NCI-H1105 (cell line): ENCODE results near the gene LTB4R.

ENCODE experiments used
- DNase-seq: peaks from one replicate; lab custom pipeline; 2025; lab: John Stamatoyannopoulos, UW

Gene LTB4R, protein sequence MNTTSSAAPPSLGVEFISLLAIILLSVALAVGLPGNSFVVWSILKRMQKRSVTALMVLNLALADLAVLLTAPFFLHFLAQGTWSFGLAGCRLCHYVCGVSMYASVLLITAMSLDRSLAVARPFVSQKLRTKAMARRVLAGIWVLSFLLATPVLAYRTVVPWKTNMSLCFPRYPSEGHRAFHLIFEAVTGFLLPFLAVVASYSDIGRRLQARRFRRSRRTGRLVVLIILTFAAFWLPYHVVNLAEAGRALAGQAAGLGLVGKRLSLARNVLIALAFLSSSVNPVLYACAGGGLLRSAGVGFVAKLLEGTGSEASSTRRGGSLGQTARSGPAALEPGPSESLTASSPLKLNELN

DNA sequence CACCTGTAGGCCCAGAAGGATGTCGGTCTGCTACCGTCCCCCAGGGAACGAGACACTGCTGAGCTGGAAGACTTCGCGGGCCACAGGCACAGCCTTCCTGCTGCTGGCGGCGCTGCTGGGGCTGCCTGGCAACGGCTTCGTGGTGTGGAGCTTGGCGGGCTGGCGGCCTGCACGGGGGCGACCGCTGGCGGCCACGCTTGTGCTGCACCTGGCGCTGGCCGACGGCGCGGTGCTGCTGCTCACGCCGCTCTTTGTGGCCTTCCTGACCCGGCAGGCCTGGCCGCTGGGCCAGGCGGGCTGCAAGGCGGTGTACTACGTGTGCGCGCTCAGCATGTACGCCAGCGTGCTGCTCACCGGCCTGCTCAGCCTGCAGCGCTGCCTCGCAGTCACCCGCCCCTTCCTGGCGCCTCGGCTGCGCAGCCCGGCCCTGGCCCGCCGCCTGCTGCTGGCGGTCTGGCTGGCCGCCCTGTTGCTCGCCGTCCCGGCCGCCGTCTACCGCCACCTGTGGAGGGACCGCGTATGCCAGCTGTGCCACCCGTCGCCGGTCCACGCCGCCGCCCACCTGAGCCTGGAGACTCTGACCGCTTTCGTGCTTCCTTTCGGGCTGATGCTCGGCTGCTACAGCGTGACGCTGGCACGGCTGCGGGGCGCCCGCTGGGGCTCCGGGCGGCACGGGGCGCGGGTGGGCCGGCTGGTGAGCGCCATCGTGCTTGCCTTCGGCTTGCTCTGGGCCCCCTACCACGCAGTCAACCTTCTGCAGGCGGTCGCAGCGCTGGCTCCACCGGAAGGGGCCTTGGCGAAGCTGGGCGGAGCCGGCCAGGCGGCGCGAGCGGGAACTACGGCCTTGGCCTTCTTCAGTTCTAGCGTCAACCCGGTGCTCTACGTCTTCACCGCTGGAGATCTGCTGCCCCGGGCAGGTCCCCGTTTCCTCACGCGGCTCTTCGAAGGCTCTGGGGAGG lies at the start of gene LTB4R:
TSS of gene LTB4R (plus strand) at position 857 of the 959 bp plus-strand sequence. CDS start 4,150 bp downstream, outside the sequence.
- no peak for DNase-seq

DNA sequence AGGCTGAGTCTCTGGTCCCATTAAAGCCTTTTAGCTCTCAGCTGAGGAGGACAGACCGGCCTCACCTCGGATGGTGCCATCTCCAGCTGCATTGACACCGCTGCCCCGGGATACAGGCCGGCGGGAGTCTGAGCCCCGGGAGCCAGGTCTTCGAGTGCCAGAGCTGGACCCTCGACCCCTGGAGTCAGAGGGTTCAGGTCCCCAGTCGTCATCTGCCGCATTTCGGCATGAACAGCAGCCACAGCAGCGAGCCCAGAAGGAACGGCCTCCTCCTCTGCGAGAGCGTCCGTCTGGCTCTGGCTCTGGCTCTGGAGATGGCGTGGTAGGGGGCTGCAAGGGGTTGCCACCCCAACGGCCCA lies 49.4 kb upstream of the LTB4R start:
- DNase-seq = no peak

DNA sequence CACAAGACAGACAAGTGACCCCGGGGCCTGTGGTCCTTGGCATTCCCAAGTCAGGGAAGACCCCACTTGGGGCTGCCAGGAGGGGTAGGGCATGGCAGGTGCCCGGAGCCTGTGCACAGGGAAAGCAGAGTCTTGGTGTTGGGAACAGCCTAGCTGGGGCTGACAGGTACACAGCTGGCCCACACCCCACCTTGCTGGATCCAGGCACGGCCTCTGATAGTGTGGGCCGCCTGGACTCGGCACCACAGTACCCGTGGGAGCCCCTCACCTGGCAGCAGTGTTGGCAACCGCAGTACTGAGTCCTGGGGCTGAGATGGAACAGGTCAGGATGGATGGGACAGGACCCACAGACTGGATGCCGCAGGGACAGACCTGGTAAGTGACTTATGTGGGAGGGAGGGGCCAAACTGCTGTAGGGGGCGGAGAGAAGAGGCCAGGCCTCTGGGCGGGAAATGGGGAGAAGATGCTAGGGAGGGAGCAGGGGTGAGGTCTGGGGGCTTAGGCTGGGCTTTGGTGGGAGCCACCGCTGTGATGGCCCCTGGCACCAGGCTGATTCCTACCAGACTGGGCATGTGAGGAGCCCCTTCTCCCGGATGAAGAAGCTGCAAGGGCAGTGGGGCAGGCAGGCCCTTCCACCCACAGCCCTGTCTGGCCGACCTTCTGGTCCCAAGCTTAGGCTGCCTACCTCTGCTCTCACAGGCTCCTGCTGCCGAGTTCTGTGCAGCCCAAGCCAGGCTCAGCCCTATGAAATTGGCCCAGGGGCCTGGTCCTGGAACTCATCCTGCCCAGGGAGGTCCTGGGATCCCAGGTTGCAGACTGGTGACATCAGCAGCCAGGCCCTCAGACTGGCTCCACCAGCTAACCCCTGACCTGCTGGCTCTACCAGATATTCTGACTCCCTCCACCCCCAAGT lies 48.2 kb upstream of the LTB4R start, which contains the start of gene TGM1:
TSS of gene TGM1 (minus strand) at position 357 of the 913 bp plus-strand sequence. CDS start 825 bp downstream, outside the sequence.
- DNase-seq = no peak

DNA sequence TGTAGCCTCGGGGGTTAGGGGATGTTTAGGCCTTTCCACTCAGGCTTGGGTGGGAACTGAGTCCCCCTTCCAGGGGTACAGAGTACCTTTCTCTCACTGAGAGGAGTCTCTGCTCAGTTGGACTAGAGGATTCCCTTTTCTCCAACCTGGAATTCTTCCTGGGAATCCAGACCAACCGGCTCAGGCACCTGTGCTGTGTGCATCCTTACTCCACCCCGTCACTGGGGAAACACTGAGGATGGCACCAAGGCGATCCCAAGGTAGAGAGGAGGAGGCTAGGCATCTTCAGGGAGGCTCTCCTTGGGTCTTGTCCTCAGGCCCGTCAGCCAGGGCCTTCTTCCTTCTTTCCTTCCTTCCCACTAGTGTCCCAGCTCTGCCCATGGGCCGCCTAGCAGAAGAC lies 47.5 kb upstream of the LTB4R start:
- no peak for DNase-seq

- no peak for DNase-seq
Observed at GRCh38 chr14:24264298-24264697, 47.0 kb upstream of the LTB4R start.

DNA sequence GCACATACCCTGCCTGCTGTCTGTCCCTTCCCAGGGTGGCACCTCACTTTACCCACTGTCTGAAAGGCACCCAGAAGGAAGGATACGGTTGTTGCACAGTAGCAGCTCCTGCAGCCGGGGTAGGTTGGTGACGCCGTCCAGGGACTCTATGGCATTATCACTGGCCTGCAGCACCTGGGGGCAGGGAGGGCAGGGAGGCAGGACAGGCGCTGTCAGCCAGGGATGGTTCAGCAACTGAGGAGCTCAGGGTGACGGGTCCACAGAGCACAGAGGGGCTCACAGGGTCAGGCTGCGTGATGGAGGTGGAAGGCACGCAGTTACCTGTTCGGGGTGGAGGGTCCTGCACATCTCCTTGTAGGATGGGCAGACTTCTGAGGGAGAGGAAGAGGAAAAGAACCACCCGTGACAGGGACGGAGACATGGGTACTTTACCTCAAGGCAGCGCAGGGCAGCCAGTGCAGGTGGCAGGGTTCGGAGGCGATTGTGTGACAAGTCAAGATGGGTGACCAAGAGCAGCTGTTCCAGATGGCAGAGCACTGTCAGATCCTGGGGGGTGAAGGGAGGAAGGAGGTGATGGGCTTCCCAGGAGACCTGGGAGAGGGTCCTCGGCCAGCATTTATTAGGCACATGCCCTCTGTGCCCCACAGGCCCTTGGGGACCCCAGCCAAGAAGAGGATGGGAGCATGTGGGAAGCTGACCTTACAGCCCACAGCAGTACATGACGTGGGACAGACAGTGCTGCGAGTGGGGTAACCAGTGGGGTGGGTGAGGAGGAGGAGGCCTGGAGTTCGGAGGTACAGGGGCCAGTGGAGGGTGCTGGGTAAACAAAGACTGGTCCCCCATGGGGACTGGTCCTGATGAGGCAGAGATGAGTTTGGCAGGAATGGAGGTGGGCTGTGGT lies 44.7 kb upstream of the LTB4R start:
- no peak for DNase-seq

- no peak for DNase-seq
Observed at GRCh38 chr14:24267516-24267915, 43.8 kb upstream of the LTB4R start.

- DNase-seq = no peak
Observed at GRCh38 chr14:24268225-24268624, 43.1 kb upstream of the LTB4R start.

- DNase-seq = no peak
Observed at GRCh38 chr14:24269368-24269767, 41.9 kb upstream of the LTB4R start.

DNA sequence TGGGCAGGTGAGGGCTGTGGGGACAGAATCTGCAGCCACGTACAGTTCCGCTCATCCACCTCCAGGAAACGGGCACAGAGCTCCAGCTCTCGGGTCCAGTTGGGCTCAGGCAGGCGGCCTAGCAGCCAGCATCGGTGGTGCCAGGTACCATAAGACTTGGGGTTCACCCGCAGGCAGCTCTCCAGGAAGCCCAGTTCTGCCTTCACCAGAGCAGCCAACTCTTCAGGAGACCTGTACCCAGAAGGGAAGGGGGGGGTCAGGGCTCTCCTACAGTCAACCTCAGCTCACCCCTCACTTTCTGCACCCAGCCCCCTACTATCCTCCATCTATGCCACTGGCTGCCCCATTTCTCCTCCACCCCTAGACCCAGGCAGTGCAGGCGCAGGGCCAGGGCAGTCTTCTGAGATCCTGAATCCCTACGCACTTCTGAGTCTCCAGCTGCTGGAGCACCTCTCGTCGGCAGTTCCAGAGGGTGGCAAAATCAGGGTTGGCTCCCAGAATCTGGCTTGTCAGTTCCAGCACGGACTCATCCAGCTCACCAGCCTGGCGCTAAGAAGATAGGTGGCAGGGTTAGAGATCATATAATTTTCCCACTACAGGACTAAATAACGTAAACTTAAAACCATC lies 41.3 kb upstream of the LTB4R start:
- DNase-seq = no peak

DNA sequence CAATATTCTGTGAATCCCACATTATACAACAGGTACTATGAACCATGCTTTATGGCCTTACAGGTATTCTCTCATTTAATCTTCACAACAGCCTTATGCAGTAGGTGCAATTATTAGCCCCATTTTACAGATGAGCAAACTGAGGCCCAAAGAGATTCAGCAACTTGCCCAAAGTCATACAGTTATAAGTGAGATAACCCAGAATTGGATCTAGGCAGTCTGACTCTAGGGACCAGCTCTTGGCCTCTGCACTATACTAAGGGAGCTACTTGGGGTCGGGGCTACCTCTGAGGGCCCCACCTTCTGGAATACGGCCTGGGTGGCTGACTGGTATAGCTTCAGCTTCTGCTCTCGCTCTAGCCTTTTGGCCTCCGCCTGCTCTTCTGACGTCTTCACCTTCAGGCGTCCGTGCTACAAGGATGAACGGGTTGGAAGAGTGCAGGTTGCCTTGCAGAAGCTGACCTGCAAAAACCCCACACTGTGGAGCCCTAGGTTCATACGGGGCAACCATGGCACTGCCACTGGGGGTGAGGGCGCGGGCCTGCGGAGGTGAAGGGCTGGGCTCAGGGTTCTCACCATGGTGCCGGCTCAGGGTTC lies 40.7 kb upstream of the LTB4R start:
- DNase-seq = no peak

DNA sequence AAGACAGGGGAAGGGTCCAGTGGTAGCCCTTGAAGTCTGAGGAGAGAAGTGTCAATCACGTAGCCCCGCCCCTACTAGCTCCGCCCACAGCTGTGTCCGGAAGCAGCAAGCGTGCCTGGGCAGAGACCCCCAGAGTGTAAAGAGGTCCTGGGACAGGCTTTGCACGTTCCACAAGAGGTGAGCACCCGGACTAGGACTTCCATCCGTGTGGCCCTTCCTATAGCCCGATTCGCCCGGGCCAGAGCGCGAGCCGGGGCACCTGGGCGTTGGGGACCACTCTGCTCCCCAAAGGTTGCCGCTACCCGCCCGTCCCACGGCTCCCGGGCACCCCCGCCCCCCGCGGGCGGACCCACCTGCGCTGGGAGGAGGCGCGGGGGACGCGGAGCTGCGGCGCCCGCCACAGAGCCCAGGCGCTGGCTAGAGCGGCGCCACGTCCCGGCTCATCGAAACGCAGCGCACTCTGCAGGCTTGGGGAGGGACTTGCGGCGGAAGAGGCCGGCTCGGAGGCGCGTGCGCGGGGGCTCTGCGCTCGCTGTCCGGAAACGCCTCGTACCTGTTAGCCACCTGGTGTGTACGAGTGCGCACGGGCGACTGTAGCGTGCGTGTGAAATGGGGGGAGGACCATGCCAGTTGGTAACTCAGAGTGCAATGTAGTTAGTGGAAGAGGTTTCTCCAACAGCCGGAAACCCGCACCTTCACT lies 40.0 kb upstream of the LTB4R start, which contains the start of gene RABGGTA:
TSS of gene RABGGTA (minus strand) at position 464 of the 700 bp plus-strand sequence. CDS start 482 bp downstream, outside the sequence.
- peak; percentile 94 for DNase-seq

DNA sequence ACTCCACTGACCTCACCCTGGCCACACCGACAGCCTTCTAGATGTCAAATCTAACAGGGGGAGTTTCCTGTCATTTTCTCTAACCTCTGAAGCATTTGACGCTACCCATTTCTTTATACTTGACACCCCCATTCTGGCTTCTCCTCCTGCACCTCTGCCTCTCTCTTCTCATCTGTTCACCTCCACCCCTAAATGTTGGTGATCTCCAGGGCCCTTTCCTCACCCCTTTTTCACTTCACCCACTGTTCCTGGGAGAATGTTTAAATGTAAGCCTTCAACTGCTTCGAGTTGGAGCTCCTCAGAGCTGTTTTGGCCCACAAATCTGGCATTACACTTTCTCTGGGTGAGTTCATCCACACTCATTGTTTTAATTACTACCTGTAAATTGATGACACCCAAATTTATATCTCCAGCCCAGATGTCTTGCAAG lies 39.5 kb upstream of the LTB4R start:
- DNase-seq = no peak

DNA sequence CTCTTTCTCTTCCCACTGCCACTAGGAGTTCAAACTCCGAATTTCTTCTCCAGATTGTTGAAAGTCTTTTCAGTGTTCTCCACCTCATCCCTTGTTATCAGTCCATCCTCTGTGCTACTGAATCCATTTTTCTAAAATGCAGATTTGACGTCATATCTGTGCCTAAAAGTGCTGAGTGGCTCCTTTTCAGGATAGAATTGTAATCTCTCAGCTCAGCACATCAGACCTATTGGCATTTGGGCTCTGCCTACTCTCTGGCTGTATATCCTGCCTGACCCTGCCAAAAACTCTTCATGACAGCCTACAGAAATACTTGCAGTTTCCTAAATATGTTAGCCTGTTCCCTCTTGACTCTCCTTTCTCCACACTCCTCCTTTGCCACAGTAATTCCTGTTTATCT lies 38.8 kb upstream of the LTB4R start:
- DNase-seq = no peak

DNA sequence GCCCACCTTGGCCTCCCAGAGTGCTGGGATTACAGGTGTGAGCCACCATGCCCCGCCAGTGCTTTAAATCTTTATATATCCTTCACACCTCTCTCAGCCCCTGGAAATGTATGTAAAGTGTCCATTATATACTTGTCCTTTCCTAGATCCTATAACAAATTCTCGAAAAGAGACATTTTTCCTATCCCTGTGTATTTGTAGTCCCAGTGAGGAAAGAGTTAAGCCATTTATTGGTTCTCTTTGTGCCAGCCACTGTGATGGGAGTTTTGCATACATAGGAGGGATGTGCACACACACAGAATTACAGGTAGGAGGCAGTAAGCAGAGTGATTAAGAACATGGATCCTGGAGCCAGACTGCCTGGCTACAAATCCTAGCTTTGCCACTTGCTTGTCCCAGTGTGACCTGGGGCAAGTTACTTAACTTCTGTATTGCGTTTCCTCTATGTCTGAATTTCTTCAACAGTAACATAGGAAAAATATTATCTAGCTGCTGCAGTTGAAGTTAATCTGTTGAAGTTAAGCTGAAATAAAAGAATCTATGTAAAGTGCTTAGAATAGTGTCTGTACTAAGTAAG lies 37.8 kb upstream of the LTB4R start:
- no peak for DNase-seq

- no peak for DNase-seq
Observed at GRCh38 chr14:24274101-24274543, 37.2 kb upstream of the LTB4R start.

- DNase-seq = no peak
Observed at GRCh38 chr14:24277071-24277470, 34.2 kb upstream of the LTB4R start.

DNA sequence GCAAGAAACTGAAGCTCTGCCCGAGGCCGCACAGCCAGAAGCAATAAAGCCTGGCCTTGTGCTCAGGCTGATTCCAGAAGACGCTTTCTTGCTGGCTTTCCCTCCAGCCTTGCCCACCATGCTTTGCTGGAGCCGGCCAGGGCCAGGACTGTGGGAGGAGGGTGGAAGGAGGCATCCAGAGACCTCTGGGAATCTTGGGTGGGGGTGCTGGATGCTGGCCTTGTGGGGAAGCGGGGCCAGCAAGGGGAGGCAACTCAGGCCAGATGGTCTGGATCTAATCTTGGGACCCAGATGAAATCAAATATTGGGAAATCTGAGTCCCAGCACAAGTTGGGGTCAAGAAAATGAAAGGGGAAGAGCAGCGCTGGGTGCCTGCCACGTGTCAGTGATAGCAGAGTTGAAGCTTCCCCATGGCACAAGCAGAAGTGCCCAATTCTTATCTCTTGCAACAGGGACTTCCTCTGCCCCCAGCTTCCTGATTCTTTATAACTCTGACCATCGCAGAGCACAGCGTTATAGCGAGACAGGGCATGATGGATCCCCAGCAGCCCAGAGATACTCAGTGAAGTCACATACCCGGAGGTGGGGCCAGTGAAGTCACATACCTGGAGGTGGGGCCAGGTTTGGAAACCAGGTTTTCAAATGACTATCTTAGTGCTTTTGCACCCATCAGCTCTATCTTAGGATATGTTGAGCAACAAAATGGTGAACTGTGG lies 33.5 kb upstream of the LTB4R start:
- DNase-seq = no peak
